Activated T-cell treated with anti-CD3 and anti-CD28 coated beads, Interleukin-2, amount 50 U/mL, for 48 hours (primary cell): ENCODE data around the gene COL4A1.
"Not testable (repeated sequence)": the region's sequence is repeated elsewhere in the genome, so short reads cannot be mapped to it uniquely, and the experiment has no call there.

Experiments used
- DNase-seq, 2 experiments: peaks; one replicate each; pipeline ENCODE4 v3.0.0-alpha.2; 2020

Gene COL4A1

GRCh38 chr13:110323172-110323891 is 16.4 kb upstream of the COL4A1 start:
- no peak for DNase-seq

DNA sequence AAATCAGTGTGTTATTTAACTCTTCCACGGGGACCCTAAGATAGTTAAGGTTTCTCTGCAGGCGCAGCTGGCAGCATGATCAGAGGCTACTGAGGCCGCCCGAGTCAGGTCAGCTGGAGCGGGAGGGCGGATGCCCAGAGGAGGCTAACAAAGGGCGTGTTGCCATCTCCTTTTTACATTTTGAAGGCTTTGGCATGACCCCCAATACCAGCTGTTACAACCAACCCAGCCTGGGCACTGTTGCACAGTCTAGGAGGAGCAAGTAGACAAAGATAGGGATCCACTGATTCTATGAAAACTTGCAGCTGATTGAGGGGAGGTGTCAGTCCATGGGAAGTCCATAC is 15.8 kb upstream of the COL4A1 start:
- DNase-seq = no peak

DNA sequence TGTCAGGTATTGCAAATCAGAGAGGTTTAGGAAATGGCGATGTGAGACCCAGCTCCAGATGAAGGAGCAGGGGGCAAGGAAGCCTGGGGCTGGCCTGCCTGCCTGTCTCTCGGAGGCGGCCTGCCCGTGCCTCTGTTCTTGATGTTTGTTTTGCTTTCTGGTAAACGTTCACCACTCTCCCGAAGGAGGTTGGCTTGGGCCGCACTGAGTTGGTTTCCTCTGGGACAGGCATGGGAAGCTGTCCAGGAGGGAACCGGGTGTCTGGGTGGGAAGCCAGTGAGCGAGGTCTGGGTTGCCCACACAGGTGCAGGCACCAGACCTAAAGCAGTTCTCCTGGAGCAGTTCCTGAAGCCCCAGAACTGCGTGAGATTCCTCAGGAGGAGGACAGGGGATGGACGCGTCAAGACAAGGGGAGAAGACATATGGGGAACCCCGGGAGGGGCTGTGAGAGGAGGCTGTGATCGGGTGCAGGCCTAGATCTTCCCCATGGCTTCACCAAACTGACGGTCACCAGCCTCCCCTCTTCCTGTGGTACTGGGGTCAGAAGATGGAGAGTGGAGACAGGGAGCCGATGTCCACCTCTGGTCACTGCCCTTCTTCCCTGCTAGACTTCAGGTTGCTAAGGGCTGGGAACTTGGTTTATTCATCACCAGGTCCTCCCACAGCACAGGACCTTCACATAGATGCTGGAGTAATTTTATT is 15.3 kb upstream of the COL4A1 start:
- DNase-seq = no peak

GRCh38 chr13:110321573-110321972 is 14.6 kb upstream of the COL4A1 start:
- DNase-seq = not testable (repeated sequence)

- no peak for DNase-seq
Measured at GRCh38 chr13:110320645-110321044, 13.7 kb upstream of the COL4A1 start.

DNA sequence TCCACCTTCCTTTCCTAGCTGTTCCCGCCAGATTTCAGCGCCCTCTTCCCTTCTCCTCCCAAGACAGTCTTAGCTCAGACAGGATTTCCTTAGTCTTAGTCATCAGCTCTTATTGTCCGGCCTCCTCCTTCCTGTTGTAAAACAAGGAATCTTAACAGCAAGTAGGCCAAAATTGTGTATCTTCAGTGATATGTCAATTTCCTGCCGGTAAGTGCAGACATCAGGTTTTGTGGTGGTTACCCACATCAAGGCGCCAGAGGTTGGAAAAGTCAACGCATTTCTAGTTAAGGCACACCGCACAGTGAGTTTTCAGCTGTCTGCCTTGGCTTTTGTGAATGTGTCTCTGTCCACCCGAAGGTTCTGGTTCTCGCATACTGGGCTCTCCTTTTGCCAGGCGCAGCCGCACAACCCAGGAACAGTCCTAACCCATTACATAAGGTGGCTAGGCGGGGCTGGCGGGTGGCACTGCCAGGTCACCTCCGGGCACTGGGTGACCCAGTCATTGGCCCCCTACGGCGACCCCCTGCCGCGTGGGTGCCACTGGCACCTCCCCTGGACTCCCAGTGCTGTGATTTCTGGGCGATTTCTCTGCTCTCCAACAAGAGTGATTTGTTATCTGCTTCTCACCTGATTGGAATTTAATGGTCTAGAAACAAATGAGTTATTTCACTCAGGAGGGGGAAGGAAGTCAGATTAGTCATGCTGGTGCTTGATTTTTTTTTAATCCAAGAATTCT is 13.0 kb upstream of the COL4A1 start:
- peak; percentile 57 for DNase-seq

DNA sequence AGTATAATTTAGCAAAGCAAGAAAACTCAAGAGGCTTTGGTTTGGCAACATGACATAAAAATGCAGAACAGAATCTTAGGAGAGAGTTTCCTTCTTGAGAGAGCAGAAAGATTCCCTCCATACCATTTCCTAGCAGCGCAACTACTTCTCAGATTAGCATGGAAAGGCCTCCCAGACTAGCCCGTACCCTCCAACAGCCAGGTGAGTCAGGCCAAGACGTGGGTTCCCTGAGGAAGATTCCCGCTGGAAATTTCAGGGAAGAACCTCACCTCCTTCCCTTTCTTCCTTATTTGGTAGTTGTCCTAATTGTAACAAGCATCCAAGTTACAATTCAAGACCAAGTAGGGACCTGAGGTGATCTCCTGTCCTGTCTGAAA is 12.4 kb upstream of the COL4A1 start:
- DNase-seq = no peak

DNA sequence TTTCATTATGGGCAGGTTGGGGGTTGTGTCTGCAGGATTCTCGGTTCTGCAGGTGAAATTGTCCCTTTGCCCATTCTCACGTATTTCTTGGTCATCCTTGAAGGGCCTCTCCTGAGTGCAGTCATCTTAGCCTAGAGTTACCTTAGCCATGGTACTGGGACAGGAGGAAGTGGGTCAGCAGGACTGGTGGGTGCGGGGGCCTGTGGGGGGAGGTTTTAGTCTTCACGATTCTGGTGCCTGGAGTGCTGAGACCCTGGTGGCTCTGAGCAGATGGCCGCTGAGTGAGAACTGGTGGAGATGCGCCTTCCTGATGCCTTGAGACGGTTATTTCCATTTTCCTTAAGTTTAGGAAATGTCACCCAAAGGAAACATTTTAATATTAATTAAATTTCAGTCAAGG is 12.0 kb upstream of the COL4A1 start:
- no peak for DNase-seq

GRCh38 chr13:110317496-110318195 is 10.7 kb upstream of the COL4A1 start:
- no peak for DNase-seq

GRCh38 chr13:110317093-110317492 is 10.1 kb upstream of the COL4A1 start:
- DNase-seq = no peak

DNA sequence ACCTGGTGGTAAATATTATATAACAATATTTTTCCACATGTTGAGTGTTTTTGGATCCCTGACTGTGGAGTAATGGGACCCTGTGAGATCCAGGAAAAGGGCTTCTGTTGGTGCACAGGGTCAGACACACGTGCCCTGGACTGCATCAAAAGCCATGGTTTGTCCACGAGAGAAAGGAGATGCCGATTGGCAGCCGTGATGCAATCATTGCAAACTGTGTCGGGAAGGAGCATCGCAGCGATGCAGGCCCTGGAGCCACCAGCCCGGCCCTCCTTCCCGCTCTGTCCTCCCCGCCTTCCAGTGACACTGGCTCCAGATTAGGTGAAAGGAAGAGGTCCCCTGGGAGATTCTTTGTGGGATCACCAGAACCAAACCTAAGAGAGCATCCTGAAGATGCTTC is 9.2 kb upstream of the COL4A1 start:
- no peak for DNase-seq

DNA sequence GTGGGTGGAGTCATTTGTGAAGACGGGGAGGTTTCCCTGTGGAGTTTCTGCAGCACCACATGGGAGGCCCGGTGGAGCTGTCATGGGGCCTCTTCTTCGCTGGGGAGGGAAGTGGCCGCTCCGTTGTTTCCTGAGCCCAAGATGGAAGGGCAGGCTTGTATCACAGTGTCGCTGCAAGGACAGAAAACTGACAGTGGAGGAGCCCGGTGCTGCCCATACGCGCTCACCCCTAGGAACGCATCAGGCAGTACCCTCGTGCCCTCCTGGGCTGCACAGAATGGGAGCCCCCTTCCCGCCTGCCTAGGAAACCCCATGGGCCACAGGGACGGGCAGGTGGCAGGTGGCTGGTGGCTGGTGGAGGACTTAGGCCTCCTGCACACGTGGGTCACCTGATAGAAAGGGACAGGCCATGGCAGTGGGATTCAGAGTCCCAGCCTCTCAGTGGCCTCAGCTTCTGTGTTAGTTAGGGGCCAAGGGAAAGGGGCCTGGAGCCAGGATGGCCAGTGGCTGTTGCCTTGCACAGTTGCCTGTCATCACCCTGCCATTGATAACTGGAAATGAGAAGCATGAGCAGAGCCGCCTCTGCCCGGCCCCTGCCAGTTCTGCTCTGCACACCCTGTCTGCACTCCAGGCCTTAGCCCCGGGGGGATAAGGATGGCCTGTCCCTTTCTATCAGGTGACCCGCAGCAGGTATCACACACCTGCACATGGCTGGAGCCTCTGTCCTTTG is 7.7 kb upstream of the COL4A1 start:
- DNase-seq = no peak

GRCh38 chr13:110313733-110314132 is 6.8 kb upstream of the COL4A1 start:
- DNase-seq = not testable (repeated sequence)

DNA sequence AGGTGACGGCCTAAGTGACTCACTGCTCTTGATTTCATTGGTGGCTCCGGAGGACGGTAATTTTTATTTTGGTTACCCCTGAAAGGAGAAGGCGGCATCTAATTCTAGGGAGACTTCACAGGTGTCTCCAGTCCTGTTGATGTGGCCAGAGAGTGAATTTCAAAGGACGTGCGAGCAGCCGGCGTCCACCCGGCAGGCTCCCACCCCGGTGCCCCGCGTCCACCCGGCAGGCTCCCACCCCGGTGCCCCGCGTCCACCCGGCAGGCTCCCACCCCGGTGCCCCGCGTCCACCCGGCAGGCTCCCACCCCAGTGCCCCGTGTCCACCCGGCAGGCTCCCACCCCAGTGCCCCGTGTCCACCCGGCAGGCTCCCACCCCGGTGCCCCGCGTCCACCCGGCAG is 6.3 kb upstream of the COL4A1 start:
- not testable (repeated sequence) for DNase-seq

DNA sequence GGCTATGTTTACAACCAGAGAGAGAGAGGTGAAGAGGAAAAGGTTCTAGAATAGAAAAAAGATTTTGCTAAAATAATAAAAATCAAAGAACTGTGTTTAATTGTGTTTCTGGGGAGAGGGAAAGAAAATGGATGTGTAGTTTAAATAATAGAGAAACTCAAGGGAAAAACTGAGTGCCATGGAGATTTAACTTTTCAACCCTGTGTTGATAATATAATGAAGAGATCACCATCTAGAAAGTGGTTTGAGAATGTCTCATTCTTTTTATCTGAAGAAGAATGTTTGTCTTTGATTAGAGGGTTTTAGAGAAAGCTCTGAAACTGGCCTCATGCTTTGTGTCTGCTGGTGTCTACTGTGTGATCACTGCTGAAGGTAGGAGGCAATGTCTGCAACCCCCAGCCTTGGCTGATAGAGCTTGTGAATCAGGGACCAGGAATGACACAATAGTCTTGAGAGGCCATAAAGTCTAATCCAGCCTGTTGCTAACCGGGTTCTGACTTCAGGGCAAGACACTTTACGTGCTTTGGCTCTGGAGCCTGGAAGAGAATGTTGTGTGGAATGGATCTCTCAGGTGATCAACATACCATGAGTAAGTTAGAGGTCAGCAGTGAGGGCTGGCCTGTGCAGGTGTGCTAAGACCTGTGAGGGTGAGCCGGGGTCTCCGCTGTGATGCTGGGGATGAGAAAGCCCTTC is 5.5 kb upstream of the COL4A1 start:
- no peak for DNase-seq

DNA sequence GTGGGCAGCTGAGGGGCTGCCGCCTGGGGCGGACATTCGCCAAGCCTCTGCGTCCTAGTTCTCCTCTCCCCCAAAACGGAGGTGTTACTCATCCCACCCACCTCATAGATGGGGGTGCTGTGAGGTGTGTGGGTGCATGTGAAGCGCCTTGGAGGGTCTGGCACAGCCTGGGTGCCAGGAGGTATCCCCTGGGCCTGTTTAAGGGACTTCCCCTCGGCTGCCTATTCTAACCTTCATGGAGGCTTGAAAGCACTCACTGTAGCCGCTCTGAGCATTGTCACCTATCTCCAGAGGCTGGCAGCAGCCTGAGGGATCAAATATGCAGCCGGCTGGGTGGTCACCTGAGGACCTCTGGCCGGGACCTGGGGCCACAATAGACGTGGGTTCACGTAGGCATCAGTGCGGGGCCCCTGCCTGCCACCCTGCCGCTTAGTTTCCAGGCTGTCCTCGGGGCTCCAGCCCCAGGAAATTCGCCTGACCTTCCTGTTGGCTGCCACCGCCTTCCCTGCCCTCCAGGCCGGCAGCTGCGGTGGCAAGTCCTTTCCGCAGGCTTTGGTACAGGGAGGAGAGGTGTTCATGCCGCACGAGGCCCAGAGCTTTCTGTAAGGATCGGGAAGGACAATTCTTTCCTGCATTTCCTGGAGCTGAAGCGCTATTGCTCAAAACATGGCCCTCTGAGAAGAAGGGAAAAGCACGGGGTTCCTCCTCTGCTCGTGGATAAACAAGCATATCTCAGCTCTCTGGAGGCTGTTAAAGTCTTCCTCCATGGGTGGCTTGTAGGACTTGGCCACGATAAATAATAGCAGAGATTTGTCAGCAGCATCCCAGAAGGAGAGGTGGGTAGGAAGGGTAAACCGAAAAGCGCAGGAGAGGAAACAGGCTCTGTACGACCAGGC is 4.7 kb upstream of the COL4A1 start:
- no peak for DNase-seq

GRCh38 chr13:110310541-110311442 is 3.8 kb upstream of the COL4A1 start:
- DNase-seq = no peak

- DNase-seq = no peak
Measured at GRCh38 chr13:110309661-110310524, 2.9 kb upstream of the COL4A1 start.
